ENCODE measurements around the gene FARP1. TPM values are rescaled to one million over a fixed set of nuclear protein-coding genes. Genes with fewer than 3 reads are reported as not detected.

FARP1 gene
- total RNA-seq: 33.5 and 34.2 TPM in 2 replicates

GRCh38 chr13:98142380-98143156, at the start of gene FARP1:
FARP1 (plus strand) TSS chr13:98143094; CDS start chr13:98213243, 70,149 bp downstream.

DNA sequence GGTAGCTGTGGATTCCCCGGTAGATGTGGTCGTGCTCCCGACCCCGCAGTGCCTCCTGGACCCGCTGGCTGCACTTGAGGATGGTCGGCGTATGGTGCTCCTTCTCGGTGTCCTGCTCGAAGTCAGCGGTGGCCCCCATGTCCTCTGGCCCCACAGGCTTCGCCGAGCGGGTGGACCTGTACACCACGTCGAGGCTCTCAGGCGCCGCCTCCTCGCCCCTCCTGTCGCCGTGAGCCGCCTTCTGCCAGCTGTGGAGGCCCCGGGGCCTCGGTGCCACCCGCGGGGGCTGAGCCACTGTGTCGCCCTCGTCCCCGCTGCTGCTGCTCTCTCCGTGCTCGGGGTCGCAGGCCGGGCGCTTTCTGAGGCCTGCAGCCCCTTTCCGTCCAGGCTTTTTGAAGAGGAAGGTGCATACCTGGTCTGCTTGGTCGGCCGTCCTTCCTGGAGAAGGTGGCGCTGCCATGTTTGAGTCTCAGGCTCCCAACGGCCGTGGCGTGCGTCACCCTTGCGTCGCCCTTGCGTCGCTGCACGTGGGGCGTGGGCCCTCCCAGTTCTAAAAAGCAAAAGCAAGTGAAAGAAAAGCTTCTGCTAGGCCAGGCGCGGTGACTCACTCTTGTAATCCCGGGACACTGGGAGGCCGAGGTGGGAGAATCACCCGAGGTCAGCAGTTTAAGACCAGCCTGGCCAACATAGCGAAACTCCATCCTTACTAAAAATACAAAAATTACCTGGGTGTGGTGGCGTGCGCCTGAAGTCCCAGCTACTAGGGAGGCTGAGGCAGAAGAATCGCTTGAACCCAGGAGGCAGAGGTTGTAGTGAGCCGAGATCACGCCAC, 34.1 kb downstream of the FARP1 start, which contains the start of gene RNF113B:
RNF113B (minus strand) TSS at position 493 of the 832 bp plus-strand sequence; CDS start at position 460, 33 bp downstream.

Small RNA genes lying within 50 kb of the gene (small RNA-seq; reads per million reads assigned to genes)
- 2.7 reads per million, percentile 60 among the genes with 10 or more reads in this experiment for gene MIR3170

Other genes with a start within 250 kb of the FARP1 start
- gene IPO5, start 189.4 kb upstream of the FARP1 start, total RNA-seq: 265 and 284 TPM in 2 replicates
- not detected in 2 replicates for gene RNF113B, start 34.2 kb downstream of the FARP1 start, total RNA-seq